AG10803 (cell line): ENCODE measurements around the gene PRG2.
A peak's percentile ranks its signal among the peaks of the same experiment; 100 is the strongest.

Source experiments
- DNase-seq: peaks from one replicate; pipeline ENCODE4 v3.0.0; 2010; ENCODE audit warnings: low read depth
- H3K4me3 ChIP-seq: 2 replicates; pipeline ENCODE4 v1.5.1; 2011; ENCODE audit warnings: mild to moderate bottlenecking, low read length, control low read depth
- CTCF ChIP-seq: conservative IDR thresholded peaks from 2 replicates; pipeline ENCODE4 v1.5.1; 2011; ENCODE audit warnings: mild to moderate bottlenecking, low read length, control low read depth, inconsistent platforms

The PRG2 gene

GRCh38 chr11:57432149-57432561 lies 41.7 kb upstream of the PRG2 start:
- H3K4me3 ChIP-seq, result no peak overlapping the region
- TF ChIP-seq CTCF, result no peak
- DNase-seq, result no peak

- no peak overlapping the region for H3K4me3 ChIP-seq
- DNase-seq, result no peak
- TF ChIP-seq CTCF, result no peak
Observed at GRCh38 chr11:57430952-57431351, 40.5 kb upstream of the PRG2 start.

GRCh38 chr11:57429946-57430345 lies 39.5 kb upstream of the PRG2 start:
- no peak overlapping the region for H3K4me3 ChIP-seq
- DNase-seq, result no peak
- no peak for TF ChIP-seq CTCF

GRCh38 chr11:57428643-57429042 lies 38.2 kb upstream of the PRG2 start:
- H3K4me3 ChIP-seq, result no peak overlapping the region
- DNase-seq, result no peak
- TF ChIP-seq CTCF, result no peak

- TF ChIP-seq CTCF, result no peak
- peak overlapping the region; percentile 12 for H3K4me3 ChIP-seq
- peak; percentile 91 for DNase-seq
Observed at GRCh38 chr11:57427727-57428082, 37.3 kb upstream of the PRG2 start.

GRCh38 chr11:57426929-57427726 lies 36.7 kb upstream of the PRG2 start, which contains the start of gene SLC43A3:
SLC43A3 (minus strand) TSS chr11:57427121; CDS start chr11:57426172, 949 bp downstream.
- peak; percentile 96 for DNase-seq
- TF ChIP-seq CTCF, result no peak
- H3K4me3 ChIP-seq, result peak within 1 kb of the TSS; percentile 51

GRCh38 chr11:57426439-57426928 lies 36.0 kb upstream of the PRG2 start:
- peak overlapping the region; percentile 51 for H3K4me3 ChIP-seq
- peak; percentile 17 for DNase-seq
- TF ChIP-seq CTCF, result no peak
